OCI-LY7 (cell line): ENCODE measurements around the gene DEF6.

Experiments
- CTCF ChIP-seq: fragments of 200-600 bp; sonication (generic); conservative IDR thresholded peaks from 2 replicates; pipeline ENCODE4 v1.5.1; 2014; ENCODE audit warnings: mild to moderate bottlenecking, antibody characterized with exemption, low read length, moderate library complexity, mixed read lengths
- EZH2phosphoT487 ChIP-seq: fragments of 200-600 bp; sonication (generic); IDR thresholded peaks from 2 replicates; pipeline ENCODE4 v1.6.1; 2018; ENCODE audit warnings: low read depth, borderline replicate concordance, mild to moderate bottlenecking, mixed run types, antibody characterized with exemption, low read length, moderate library complexity, mixed read lengths

- no peak for TF ChIP-seq CTCF
- no peak for TF ChIP-seq EZH2phosphoT487
Observed at GRCh38 chr6:35292494-35292893, 5.1 kb upstream of the DEF6 start.
